HCT116 (cell line): ENCODE results near the gene EEF1B2. TPM values are rescaled to one million over a fixed set of nuclear protein-coding genes. Genes with fewer than 3 reads are reported as not detected.

ENCODE experiments used
- ATAC-seq: fragments of 200-7000 bp; cut with Tn5 transposase; 2 replicates; pipeline ENCODE4 v1.9.1; 2020; ENCODE audit warnings: mild to moderate bottlenecking, moderate library complexity
- BruUV-seq: library from RNA; stranded (reverse); fragments of 400-500 nt; replicated peaks from 2 replicates; lab custom pipeline; 2021; lab: Mats Ljungman, UMichigan
- CTCF ChIA-PET: fragments of 300-600 bp; sonication (Branson Sonifier 250); formaldehyde crosslinking; loops from one replicate; lab custom pipeline; 2021; ENCODE audit warnings: antibody characterized with exemption; lab: Charles Lee
- POLR2A ChIA-PET: fragments of 300-600, 350-600 bp; sonication (Branson Sonifier 250); formaldehyde crosslinking; loops from one replicate; lab custom pipeline; 2021; ENCODE audit warnings: antibody characterized with exemption; lab: Charles Lee
- RAD21 ChIA-PET, 2 experiments: fragments of 300-600 bp; sonication (Branson Sonifier 250); formaldehyde crosslinking; loops; one replicate each; lab custom pipeline; 2023; ENCODE audit warnings: low total read pairs in 2 of 2; ENCODE audit not compliant: uncharacterized antibody in 2 of 2, unreplicated experiment in 2 of 2, low non-redundant PET in 1 of 2; lab: Charles Lee
- DNase-seq: peaks from one replicate; pipeline ENCODE4 v3.0.0-alpha.2; 2010; ENCODE audit warnings: low read depth, low spot score
- H2AFZ ChIP-seq: fragments of 200-600 bp; shearing (Covaris generic), sonication (generic); 2 replicates; pipeline ENCODE4 v1.6.1; 2017; ENCODE audit warnings: low read depth, mixed run types, mixed read lengths, antibody characterized with exemption, low read length; ENCODE audit not compliant: poor library complexity, severe bottlenecking
- H3K27ac ChIP-seq: 2 replicates; pipeline ENCODE4 v1.5.1; 2012; ENCODE audit warnings: low read depth, low read length
- H3K27me3 ChIP-seq: fragments of 200-600 bp; sonication (generic); 2 replicates; pipeline ENCODE4 v1.6.1; 2016; ENCODE audit warnings: mixed run types, low read length, mixed read lengths; ENCODE audit not compliant: insufficient read depth
- H3K36me3 ChIP-seq, 2 experiments: fragments of 200-500 bp in 1 of 2; fragments of 200-600 bp in 1 of 2; sonication (Bioruptor generic) in 1 of 2; sonication (generic) in 1 of 2; 2 replicates each; pipeline versions ENCODE4 v1.5.1 to v1.6.1; 2014 to 2016; ENCODE audit warnings: low read length in 2 of 2, inconsistent platforms in 1 of 2, mixed read lengths in 1 of 2, mixed run types in 1 of 2; ENCODE audit not compliant: insufficient read depth in 2 of 2, control insufficient read depth in 1 of 2
- H3K4me1 ChIP-seq, 2 experiments: fragments of 200-600 bp in 1 of 2; sonication (generic) in 1 of 2; 2 replicates each; pipeline versions ENCODE4 v1.5.1 to v1.6.1; 2012 to 2017; ENCODE audit warnings: low read length in 2 of 2, inconsistent platforms in 1 of 2, mild to moderate bottlenecking in 1 of 2, mixed read lengths in 1 of 2, mixed run types in 1 of 2, moderate library complexity in 1 of 2; ENCODE audit not compliant: insufficient read depth in 2 of 2, control insufficient read depth in 1 of 2
- H3K4me2 ChIP-seq: fragments of 200-600 bp; sonication (generic); 2 replicates; pipeline ENCODE4 v1.6.1; 2017; ENCODE audit warnings: mixed run types, low read length, mixed read lengths
- H3K4me3 ChIP-seq, 2 experiments: fragments of 200-600 bp in 1 of 2; sonication (generic) in 1 of 2; replicated peaks in 1 of 2; 2 replicates each; pipeline ENCODE4 v1.5.1; 2011 to 2016; ENCODE audit warnings: low read length in 2 of 2, control low read depth in 1 of 2, low read depth in 1 of 2, mild to moderate bottlenecking in 1 of 2, mixed read lengths in 1 of 2, mixed run types in 1 of 2
- H3K79me2 ChIP-seq: fragments of 200-600 bp; sonication (generic); 2 replicates; pipeline ENCODE4 v1.6.1; 2017; ENCODE audit warnings: mild to moderate bottlenecking, mixed run types, low read length, moderate library complexity, mixed read lengths; ENCODE audit not compliant: insufficient read depth
- H3K9ac ChIP-seq: fragments of 200-600 bp; sonication (generic); 2 replicates; pipeline ENCODE4 v1.6.1; 2016; ENCODE audit warnings: low read length, mixed read lengths
- H3K9me2 ChIP-seq: fragments of 200-600 bp; sonication (generic), shearing (Covaris generic); 2 replicates; pipeline ENCODE4 v1.6.1; 2017; ENCODE audit warnings: mixed run types, mild to moderate bottlenecking, moderate library complexity; ENCODE audit not compliant: insufficient read depth
- H3K9me3 ChIP-seq, 2 experiments: fragments of 200-500 bp in 1 of 2; fragments of 200-600 bp in 1 of 2; sonication (Bioruptor generic) in 1 of 2; sonication (generic) in 1 of 2; 2 replicates each; pipeline ENCODE4 v1.6.1; 2014 to 2017; ENCODE audit warnings: low read length in 2 of 2, mixed read lengths in 2 of 2, inconsistent platforms in 1 of 2, low read depth in 1 of 2, mild to moderate bottlenecking in 1 of 2, mixed run types in 1 of 2, moderate library complexity in 1 of 2; ENCODE audit not compliant: control insufficient read depth in 1 of 2, insufficient read depth in 1 of 2
- H4K20me1 ChIP-seq: fragments of 200-600 bp; sonication (generic), shearing (Covaris generic); 2 replicates; pipeline ENCODE4 v1.6.1; 2017; ENCODE audit warnings: mixed run types, mild to moderate bottlenecking, moderate library complexity; ENCODE audit not compliant: insufficient read depth
- CBX3 ChIP-seq: IDR thresholded peaks from 2 replicates; pipeline ENCODE4 v1.6.1; 2012; ENCODE audit warnings: low read depth
- CEBPB ChIP-seq: IDR thresholded peaks from 2 replicates; pipeline ENCODE4 v1.6.1; 2012; ENCODE audit warnings: low read depth
- ELF1 ChIP-seq: IDR thresholded peaks from 2 replicates; pipeline ENCODE4 v1.6.1; 2012; ENCODE audit warnings: low read depth, borderline replicate concordance
- SRF ChIP-seq: IDR thresholded peaks from 2 replicates; pipeline ENCODE4 v1.6.1; 2012; ENCODE audit warnings: low read depth
- YY1 ChIP-seq: IDR thresholded peaks from 2 replicates; pipeline ENCODE4 v1.6.1; 2011; ENCODE audit warnings: low read length, low read depth, moderate library complexity, mild to moderate bottlenecking; ENCODE audit not compliant: insufficient replicate concordance; ENCODE audit errors: extremely low read depth
- intact Hi-C: fragments of 100-400 bp; cut with micrococcal nuclease; formaldehyde crosslinking; loops from 2 replicates; pipeline ENCODE4 v1.10.0; 2022
- total RNA-seq: library from RNA; stranded (reverse); gene quantifications from one replicate; pipeline ENCODE4 v1.2.1, GENCODE V29; 2021; ENCODE audit not compliant: unreplicated experiment

Gene EEF1B2
- total RNA-seq, 1 experiment from 2014 or later = 985 TPM

- BruUV-seq = no TSS peak
- no peaks in the 10 kb centered on the region for H4K20me1 ChIP-seq
- no peak overlapping the region; the same call in 1 of the 2 replicates for H3K4me2 ChIP-seq
- TF ChIP-seq ELF1 = no peak
- TF ChIP-seq SRF = no peak
- no peak for TF ChIP-seq CBX3
- TF ChIP-seq YY1 = no peak
- no peak for TF ChIP-seq CEBPB
- TF ChIP-seq, all 23 proteins: peak for 0
- H3K9me2 ChIP-seq = no peaks in the 10 kb centered on the region
- H3K27me3 ChIP-seq = no peaks in the 10 kb centered on the region
- ChIA-PET POLR2A (no interaction called here), RAD21 (no interaction called here), CTCF (no interaction called here)
- no peaks in the 10 kb centered on the region for H3K79me2 ChIP-seq
- H3K36me3 ChIP-seq = no peaks in the 10 kb centered on the region
- H3K9me3 ChIP-seq = no peaks in the 10 kb centered on the region
- DNase-seq (no peak), ATAC-seq (no peak)
- no peak overlapping the region for H3K9ac ChIP-seq
- H3K4me3 ChIP-seq = no peak overlapping the region
- peaks cover 0 to 12% of the 10 kb centered on the region in 2 experiments; a peak in 2 of 4 replicates for H3K4me1 ChIP-seq
- no peak overlapping the region for H2AFZ ChIP-seq
- intact Hi-C loops = no loop called here
- no peak overlapping the region for H3K27ac ChIP-seq
Measured at GRCh38 chr2:206211657-206212255, 52.1 kb downstream of the EEF1B2 start.

Other genes with a start within 250 kb of the EEF1B2 start
- 14.4 TPM for gene INO80D, start 73.7 kb upstream of the EEF1B2 start, total RNA-seq
- 86.6 TPM for gene NDUFS1, start 451 bp upstream of the EEF1B2 start, total RNA-seq
- 9.2 TPM for gene ZDBF2, start 114.8 kb downstream of the EEF1B2 start, total RNA-seq